Liver (tissue), 9 donors: Measurements from ENCODE around the gene GPR161. TPM values are rescaled to one million over a fixed set of nuclear protein-coding genes. Genes with fewer than 3 reads are reported as not detected.

Experiments
- DNase-seq: peaks from one replicate; pipeline ENCODE4 v3.0.0-alpha.2; 2017; ENCODE audit warnings: low spot score
- H3K27ac ChIP-seq, 2 donors: one replicate each; pipeline ENCODE4 v1.7.0; 2013; ENCODE audit warnings: inconsistent platforms in 2 of 2, low read length in 2 of 2, control low read depth in 1 of 2, low read depth in 1 of 2, mild to moderate bottlenecking in 1 of 2
- H3K27me3 ChIP-seq, 4 donors: one replicate each; pipeline versions ENCODE4 v1.6.1 to v1.7.0; 2013; ENCODE audit warnings: low read length in 3 of 4, inconsistent platforms in 1 of 4, mild to moderate bottlenecking in 1 of 4, moderate library complexity in 1 of 4; ENCODE audit not compliant: control insufficient read depth in 4 of 4, insufficient read depth in 4 of 4
- H3K36me3 ChIP-seq, 4 donors: one replicate each; pipeline versions ENCODE4 v1.6.1 to v1.7.0; 2013; ENCODE audit warnings: low read length in 3 of 4, mild to moderate bottlenecking in 3 of 4, low read depth in 1 of 4, moderate library complexity in 1 of 4; ENCODE audit not compliant: control insufficient read depth in 4 of 4, insufficient read depth in 3 of 4
- H3K4me1 ChIP-seq, 4 donors: one replicate each; pipeline versions ENCODE4 v1.6.1 to v1.7.0; 2013; ENCODE audit warnings: low read length in 3 of 4, mild to moderate bottlenecking in 3 of 4, moderate library complexity in 1 of 4; ENCODE audit not compliant: control insufficient read depth in 4 of 4, insufficient read depth in 4 of 4
- H3K4me3 ChIP-seq, 3 donors: one replicate each; pipeline versions ENCODE4 v1.6.1 to v1.7.0; 2013; ENCODE audit warnings: low read length in 3 of 3, control low read depth in 1 of 3, low read depth in 1 of 3, mild to moderate bottlenecking in 1 of 3
- H3K9ac ChIP-seq, 2 donors: one replicate each; pipeline ENCODE4 v1.7.0; 2013; ENCODE audit warnings: low read length in 2 of 2, mild to moderate bottlenecking in 2 of 2, moderate library complexity in 2 of 2, control low read depth in 1 of 2, low read depth in 1 of 2
- H3K9me3 ChIP-seq, 4 donors: one replicate each; pipeline versions ENCODE4 v1.6.1 to v1.7.0; 2013; ENCODE audit warnings: low read length in 3 of 4; ENCODE audit not compliant: control insufficient read depth in 4 of 4
- ATF3 ChIP-seq: IDR thresholded peaks from 2 replicates; pipeline ENCODE4 v1.6.1; 2016; ENCODE audit warnings: antibody characterized with exemption
- CTCF ChIP-seq: fragments of 150-350 bp; IDR thresholded peaks from 2 replicates; pipeline ENCODE4 v1.5.1; 2017; ENCODE audit warnings: improper control_type of control experiment, low read depth, low read length; ENCODE audit not compliant: missing input control
- EGR1 ChIP-seq, 2 donors: IDR thresholded peaks; 2 replicates each; pipeline ENCODE4 v1.6.1; 2016 to 2018; ENCODE audit warnings: antibody characterized with exemption in 2 of 2, low read depth in 2 of 2
- FOXA1 ChIP-seq: IDR thresholded peaks from 2 replicates; pipeline ENCODE4 v1.6.1; 2016; ENCODE audit warnings: antibody characterized with exemption
- FOXA2 ChIP-seq: IDR thresholded peaks from 2 replicates; pipeline ENCODE4 v1.6.1; 2016; ENCODE audit warnings: antibody characterized with exemption
- GABPA ChIP-seq, 2 donors: IDR thresholded peaks in 1 of 2; conservative IDR thresholded peaks in 1 of 2; 2 replicates each; pipeline ENCODE4 v1.6.1; 2016; ENCODE audit warnings: antibody characterized with exemption in 2 of 2, mild to moderate bottlenecking in 1 of 2, moderate library complexity in 1 of 2
- HNF4A ChIP-seq, 2 donors: conservative IDR thresholded peaks; 2 replicates each; pipeline ENCODE4 v1.6.1; 2016; ENCODE audit warnings: antibody characterized with exemption in 2 of 2, mild to moderate bottlenecking in 2 of 2
- HNF4G ChIP-seq: IDR thresholded peaks from 2 replicates; pipeline ENCODE4 v1.6.1; 2016; ENCODE audit warnings: antibody characterized with exemption
- JUND ChIP-seq, 2 donors: IDR thresholded peaks; 2 replicates each; pipeline ENCODE4 v1.6.1; 2016; ENCODE audit warnings: antibody characterized with exemption in 2 of 2
- MAX ChIP-seq: IDR thresholded peaks from 2 replicates; pipeline ENCODE4 v1.6.1; 2016; ENCODE audit warnings: antibody characterized with exemption
- NR2F2 ChIP-seq: IDR thresholded peaks from 2 replicates; pipeline ENCODE4 v1.6.1; 2016; ENCODE audit warnings: antibody characterized with exemption
- RAD21 ChIP-seq, 2 donors: IDR thresholded peaks; 2 replicates each; pipeline ENCODE4 v1.6.1; 2016; ENCODE audit warnings: antibody characterized with exemption in 2 of 2, mild to moderate bottlenecking in 2 of 2
- REST ChIP-seq: IDR thresholded peaks from 2 replicates; pipeline ENCODE4 v1.6.1; 2016; ENCODE audit warnings: antibody characterized with exemption, mild to moderate bottlenecking
- RXRA ChIP-seq, 2 donors: IDR thresholded peaks; 2 replicates each; pipeline ENCODE4 v1.6.1; 2017 to 2018; ENCODE audit warnings: antibody characterized with exemption in 2 of 2, mild to moderate bottlenecking in 1 of 2
- SP1 ChIP-seq: IDR thresholded peaks from 2 replicates; pipeline ENCODE4 v1.6.1; 2018; ENCODE audit warnings: antibody characterized with exemption, mild to moderate bottlenecking
- TAF1 ChIP-seq: conservative IDR thresholded peaks from 2 replicates; pipeline ENCODE4 v1.6.1; 2016; ENCODE audit warnings: antibody characterized with exemption, mild to moderate bottlenecking
- ZBTB33 ChIP-seq: IDR thresholded peaks from 2 replicates; pipeline ENCODE4 v1.6.1; 2016; ENCODE audit warnings: antibody characterized with exemption
- WGBS: extraction: QIAGEN DNeasy Blood & Tissue Kit; methylation state at CpG from one replicate; pipeline ENCODE4 v1.1.7; 2013; 5-methylcytosine and 5-hydroxymethylcytosine counted together
- polyA plus RNA-seq, 2 donors: library from polyadenylated mRNA; stranded (reverse) in 1 of 2; unstranded in 1 of 2; fragments of 200-250 nt in 1 of 2; fragments of >200 nt in 1 of 2; fragmentation: Nextera tagmentation in 1 of 2; extraction: Ambion mirVana in 1 of 2; gene quantifications; one replicate each; pipeline versions ENCODE4 v1.2.1 to v1.2.3, GENCODE V29; 2013 to 2015
- total RNA-seq, 2 donors: library from RNA; depleted of rRNA; stranded (reverse); fragments of >200 nt; gene quantifications; one replicate each; pipeline ENCODE4 v1.2.3, GENCODE V29; 2014
- donor health status: healthy.
- donor health status: healthy.
- donor health status: healthy.
- donor health status: healthy.
- donor health status: healthy.

Gene GPR161
- total and polyA plus RNA-seq, 4 donors, result 0.33 to 1.1 (median 0.73) TPM

- TF ChIP-seq NR2F2, result no peak
- no peak for TF ChIP-seq JUND (IDR thresholded peaks at IDR 0.05)
These were observed 105.1 kb downstream of the GPR161 start for GRCh38 chr1:168031627-168032026.

GRCh38 chr1:168031198-168031597 lies 105.5 kb downstream of the GPR161 start:
- Histone ChIP-seq H3K27ac (no peak overlapping the region), H3K27me3 (no peaks in the 10 kb centered on the region), H3K9ac (no peak overlapping the region), H3K4me1 (peaks cover 0 to 2% (median 0%) of the 10 kb centered on the region in 4 donors), H3K4me3 (no peak overlapping the region), H3K9me3 (no peaks in the 10 kb centered on the region), H3K36me3 (peaks cover 0 to 13% (median 4%) of the 10 kb centered on the region in 4 donors)
- no peak for TF ChIP-seq MAX
- no peak for TF ChIP-seq JUND (IDR thresholded peaks at IDR 0.05)
- no peak for TF ChIP-seq FOXA2
- TF ChIP-seq NR2F2, result no peak
- no peak for TF ChIP-seq ZBTB33
- TF ChIP-seq RXRA (IDR thresholded peaks at IDR 0.05), result no peak
- TF ChIP-seq HNF4G, result no peak
- TF ChIP-seq SP1, result no peak
- TF ChIP-seq CTCF, result no peak
- TF ChIP-seq EGR1 (IDR thresholded peaks at IDR 0.05; ENCODE audit: low read depth in 2 of 2), result no peak
- TF ChIP-seq RAD21 (IDR thresholded peaks at IDR 0.05), result no peak
- TF ChIP-seq FOXA1, result no peak
- no peak for TF ChIP-seq TAF1
- TF ChIP-seq GABPA (IDR thresholded peaks at IDR 0.05 in 1 of 2, conservative IDR thresholded peaks at IDR 0.05 in 1 of 2), result no peak
- TF ChIP-seq ATF3, result no peak
- no peak for TF ChIP-seq REST
- TF ChIP-seq HNF4A (conservative IDR thresholded peaks at IDR 0.05), result no peak
- DNase-seq, result no peak
- 90% methylated on average over 5 of the region's 5 CpGs for WGBS

More at GRCh38 chr1:168031627-168032026, 105.1 kb downstream of the GPR161 start:
- Histone ChIP-seq H3K9ac (no peak overlapping the region), H3K4me1 (peaks cover 0 to 2% (median 0%) of the 10 kb centered on the region in 4 donors), H3K27ac (no peak overlapping the region), H3K27me3 (no peaks in the 10 kb centered on the region), H3K9me3 (no peaks in the 10 kb centered on the region), H3K4me3 (no peak overlapping the region), H3K36me3 (peaks cover 0 to 13% (median 4%) of the 10 kb centered on the region in 4 donors)
- DNase-seq, result no peak
- 88% methylated on average over 4 of the region's 4 CpGs for WGBS

Other genes with a start within 250 kb of the GPR161 start
- 1 to 10 TPM in 1 of 2 donors, under 1 TPM in 1; 0.89 to 4.7 TPM for gene ADCY10, start 222.8 kb downstream of the GPR161 start, total RNA-seq
- gene ADCY10, start 222.8 kb downstream of the GPR161 start, polyA plus RNA-seq, result 1 to 10 TPM; 2.2 to 2.4 TPM
- 100 to 1,000 TPM in 1 of 2 donors, 10 to 100 TPM in 1; 77.6 to 105 TPM for gene DCAF6, start 200.2 kb downstream of the GPR161 start, total RNA-seq
- 10 to 100 TPM; 33.5 to 64.5 TPM for gene DCAF6, start 200.2 kb downstream of the GPR161 start, polyA plus RNA-seq
- gene MPC2, start 199.9 kb downstream of the GPR161 start, total RNA-seq, result 100 to 1,000 TPM in 1 of 2 donors, 10 to 100 TPM in 1; 78.8 to 118 TPM
- 100 to 1,000 TPM; 137 to 369 TPM for gene MPC2, start 199.9 kb downstream of the GPR161 start, polyA plus RNA-seq
- 10 to 100 TPM; 11.7 to 14.2 TPM for gene TIPRL, start 42.0 kb upstream of the GPR161 start, total RNA-seq
- gene TIPRL, start 42.0 kb upstream of the GPR161 start, polyA plus RNA-seq, result 10 to 100 TPM; 11.2 to 20.0 TPM
- 10 to 100 TPM; 28.6 to 34.6 TPM for gene SFT2D2, start 89.1 kb upstream of the GPR161 start, total RNA-seq
- gene SFT2D2, start 89.1 kb upstream of the GPR161 start, polyA plus RNA-seq, result 10 to 100 TPM in 1 of 2 donors, 1 to 10 TPM in 1; 3.8 to 22.1 TPM
- gene TBX19, start 143.9 kb upstream of the GPR161 start, total RNA-seq, result under 1 TPM; 0.33 to 0.92 TPM
- gene TBX19, start 143.9 kb upstream of the GPR161 start, polyA plus RNA-seq, result under 1 TPM; 0.20 to 0.42 TPM